GM23338 (cell line): ENCODE results near the gene DNAJC15. TPM values are rescaled to one million over a fixed set of nuclear protein-coding genes. Genes with fewer than 3 reads are reported as not detected.
A peak's percentile ranks its signal among the peaks of the same experiment; 100 is the strongest.

Experiments
- ATAC-seq: fragments of 200-7000 bp; cut with Tn5 transposase; 3 replicates; pipeline ENCODE4 v1.9.1; 2020
- DNase-seq: peaks from one replicate; pipeline ENCODE4 v3.0.0-alpha.2; 2015; ENCODE audit warnings: low spot score
- H2AFZ ChIP-seq: fragments of 200-600 bp; sonication (generic); 2 replicates; pipeline ENCODE4 v1.8.0; 2016; ENCODE audit warnings: antibody characterized with exemption, mild to moderate bottlenecking, moderate library complexity
- H3F3A ChIP-seq: fragments of 200-600 bp; sonication (generic); replicated peaks from 2 replicates; pipeline ENCODE4 v1.8.0; 2017; ENCODE audit warnings: antibody characterized with exemption, mixed run types, low read depth
- H3K27ac ChIP-seq: fragments of 200-600 bp; sonication (generic); 2 replicates; pipeline ENCODE4 v1.6.1; 2016; ENCODE audit warnings: low read depth
- H3K27me3 ChIP-seq: fragments of 200-600 bp; sonication (generic); 2 replicates; pipeline ENCODE4 v1.8.0; 2016; ENCODE audit warnings: mild to moderate bottlenecking, mixed run types, moderate library complexity; ENCODE audit not compliant: insufficient read depth
- H3K36me3 ChIP-seq: fragments of 200-600 bp; sonication (generic); 2 replicates; pipeline ENCODE4 v1.8.0; 2016; ENCODE audit warnings: mild to moderate bottlenecking; ENCODE audit not compliant: insufficient read depth
- H3K4me1 ChIP-seq: fragments of 200-600 bp; sonication (generic); 2 replicates; pipeline ENCODE4 v1.8.0; 2016; ENCODE audit warnings: mild to moderate bottlenecking, moderate library complexity; ENCODE audit not compliant: insufficient read depth
- H3K4me2 ChIP-seq: fragments of 200-600 bp; sonication (generic); 2 replicates; pipeline ENCODE4 v1.7.1; 2017; ENCODE audit warnings: mixed run types
- H3K4me3 ChIP-seq: fragments of 200-600 bp; sonication (generic); 2 replicates; pipeline ENCODE4 v1.6.1; 2016; ENCODE audit warnings: mixed run types
- H3K79me2 ChIP-seq: fragments of 200-600 bp; sonication (generic); replicated peaks from 2 replicates; pipeline ENCODE4 v1.8.0; 2017; ENCODE audit warnings: mild to moderate bottlenecking; ENCODE audit not compliant: insufficient read depth
- H3K9me2 ChIP-seq: fragments of 200-600 bp; sonication (generic); 2 replicates; pipeline ENCODE4 v1.8.0; 2017; ENCODE audit not compliant: insufficient read depth
- H4K20me1 ChIP-seq: fragments of 200-600 bp; sonication (generic); replicated peaks from 2 replicates; pipeline ENCODE4 v1.8.0; 2017; ENCODE audit warnings: mild to moderate bottlenecking; ENCODE audit not compliant: insufficient read depth
- H3K27ac Mint-ChIP-seq: 2 replicates; pipeline ENCODE4 v1.8.0; 2020; ENCODE audit warnings: inconsistent platforms, mild to moderate bottlenecking, moderate library complexity, mixed read lengths
- H3K27me3 Mint-ChIP-seq: 3 replicates; pipeline ENCODE4 v1.8.0; 2022; ENCODE audit warnings: low read depth, mild to moderate bottlenecking, moderate library complexity, mixed read lengths, inconsistent platforms; ENCODE audit not compliant: insufficient read depth, poor library complexity
- H3K36me3 Mint-ChIP-seq: 3 replicates; pipeline ENCODE4 v1.8.0; 2021; ENCODE audit warnings: low read depth, mild to moderate bottlenecking, inconsistent platforms, moderate library complexity, mixed read lengths
- H3K4me1 Mint-ChIP-seq: 3 replicates; pipeline ENCODE4 v1.8.0; 2020; ENCODE audit warnings: mild to moderate bottlenecking, inconsistent platforms, mixed read lengths
- H3K4me3 Mint-ChIP-seq: 3 replicates; pipeline ENCODE4 v1.8.0; 2021; ENCODE audit warnings: moderate library complexity, mild to moderate bottlenecking, inconsistent platforms, mixed read lengths
- H3K9me3 Mint-ChIP-seq: 3 replicates; pipeline ENCODE4 v1.8.0; 2020; ENCODE audit warnings: moderate library complexity, mild to moderate bottlenecking, inconsistent platforms, mixed read lengths
- CREB1 ChIP-seq: fragments of 250-450 bp; sonication (Bioruptor Pico); IDR thresholded peaks from 2 replicates; pipeline ENCODE4 v1.5.0; 2020; ENCODE audit warnings: low read depth, mild to moderate bottlenecking, moderate library complexity
- EZH2 ChIP-seq: fragments of 200-600 bp; sonication (generic); IDR thresholded peaks from one replicate; pipeline ENCODE4 v1.8.0; 2017; ENCODE audit warnings: antibody characterized with exemption, mild to moderate bottlenecking, low read depth; ENCODE audit not compliant: unreplicated experiment
- JUNB ChIP-seq: IDR thresholded peaks from one replicate; pipeline ENCODE4 v1.6.1; 2016; ENCODE audit warnings: antibody characterized with exemption; ENCODE audit not compliant: unreplicated experiment
- NANOG ChIP-seq: IDR thresholded peaks from 2 replicates; pipeline ENCODE4 v1.6.1; 2016; ENCODE audit warnings: antibody characterized with exemption, borderline replicate concordance
- POLR2AphosphoS5 ChIP-seq: IDR thresholded peaks from 2 replicates; pipeline ENCODE4 v1.6.1; 2016; ENCODE audit warnings: antibody characterized with exemption, low read depth
- STAT1 ChIP-seq: IDR thresholded peaks from one replicate; pipeline ENCODE4 v1.6.1; 2016; ENCODE audit warnings: antibody characterized with exemption; ENCODE audit not compliant: unreplicated experiment
- ZNF114 ChIP-seq: fragments of 250-450 bp; sonication (Bioruptor Pico); IDR thresholded peaks from 2 replicates; pipeline ENCODE4 v1.5.0; 2020; ENCODE audit warnings: mild to moderate bottlenecking, moderate library complexity
- polyA plus RNA-seq: library from polyadenylated mRNA; unstranded; fragments of >200 nt; fragmentation: Nextera tagmentation; extraction: Ambion mirVana; gene quantifications from 2 replicates; pipeline ENCODE4 v1.2.1, GENCODE V29; 2016
- total RNA-seq: library from RNA; depleted of rRNA; stranded (reverse); fragments of >200 nt; shearing (Covaris generic); gene quantifications from 2 replicates; pipeline ENCODE4 v1.2.3, GENCODE V29; 2014
- TF ChIP-seq, protein P1 (sequence below), 2 experiments: fragments of 200-600 bp in 1 of 2; sonication (generic) in 1 of 2; conservative IDR thresholded peaks; 2 replicates each; pipeline versions ENCODE4 v1.5.1 to v1.6.1; 2016 to 2017; ENCODE audit warnings: antibody characterized with exemption in 2 of 2, low read depth in 2 of 2, mild to moderate bottlenecking in 2 of 2, moderate library complexity in 1 of 2
- TF ChIP-seq, protein P2 (sequence below): IDR thresholded peaks from 2 replicates; pipeline ENCODE4 v1.6.1; 2016; ENCODE audit warnings: antibody characterized with exemption

The DNAJC15 gene
- total and polyA plus RNA-seq, 2 experiments from 2014 or later, result 11.4 to 80.4 TPM

DNA sequence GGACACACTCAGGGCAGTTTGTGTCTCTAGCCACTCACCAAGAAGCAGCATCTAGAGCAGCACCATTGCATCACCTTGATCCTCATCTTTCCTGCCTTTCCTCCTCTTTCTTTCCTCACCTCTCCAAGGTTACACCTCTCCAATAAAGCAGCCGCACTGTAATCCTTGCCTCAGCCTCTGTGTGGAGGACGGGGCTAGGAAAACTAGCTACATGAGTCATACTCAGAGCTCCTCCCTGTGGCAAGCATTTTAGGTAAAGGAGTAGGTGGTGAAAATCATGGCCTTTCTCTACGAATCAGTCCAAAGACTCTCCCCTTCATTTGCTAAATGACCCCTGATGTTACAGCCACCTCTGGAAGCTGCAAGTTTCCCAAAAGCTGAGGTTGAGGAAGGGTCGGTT, 108.9 kb downstream of the DNAJC15 start (continued):
- TF ChIP-seq, protein P1, sequence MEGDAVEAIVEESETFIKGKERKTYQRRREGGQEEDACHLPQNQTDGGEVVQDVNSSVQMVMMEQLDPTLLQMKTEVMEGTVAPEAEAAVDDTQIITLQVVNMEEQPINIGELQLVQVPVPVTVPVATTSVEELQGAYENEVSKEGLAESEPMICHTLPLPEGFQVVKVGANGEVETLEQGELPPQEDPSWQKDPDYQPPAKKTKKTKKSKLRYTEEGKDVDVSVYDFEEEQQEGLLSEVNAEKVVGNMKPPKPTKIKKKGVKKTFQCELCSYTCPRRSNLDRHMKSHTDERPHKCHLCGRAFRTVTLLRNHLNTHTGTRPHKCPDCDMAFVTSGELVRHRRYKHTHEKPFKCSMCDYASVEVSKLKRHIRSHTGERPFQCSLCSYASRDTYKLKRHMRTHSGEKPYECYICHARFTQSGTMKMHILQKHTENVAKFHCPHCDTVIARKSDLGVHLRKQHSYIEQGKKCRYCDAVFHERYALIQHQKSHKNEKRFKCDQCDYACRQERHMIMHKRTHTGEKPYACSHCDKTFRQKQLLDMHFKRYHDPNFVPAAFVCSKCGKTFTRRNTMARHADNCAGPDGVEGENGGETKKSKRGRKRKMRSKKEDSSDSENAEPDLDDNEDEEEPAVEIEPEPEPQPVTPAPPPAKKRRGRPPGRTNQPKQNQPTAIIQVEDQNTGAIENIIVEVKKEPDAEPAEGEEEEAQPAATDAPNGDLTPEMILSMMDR (conservative IDR thresholded peaks at IDR 0.05; ENCODE audit: low read depth in 2 of 2), result peak; percentile 53 to 91
- 0 out of 2 replicates have a peak, but pooled peaks have one; percentile 12 for TF ChIP-seq ZNF114
- TF ChIP-seq, protein P2, sequence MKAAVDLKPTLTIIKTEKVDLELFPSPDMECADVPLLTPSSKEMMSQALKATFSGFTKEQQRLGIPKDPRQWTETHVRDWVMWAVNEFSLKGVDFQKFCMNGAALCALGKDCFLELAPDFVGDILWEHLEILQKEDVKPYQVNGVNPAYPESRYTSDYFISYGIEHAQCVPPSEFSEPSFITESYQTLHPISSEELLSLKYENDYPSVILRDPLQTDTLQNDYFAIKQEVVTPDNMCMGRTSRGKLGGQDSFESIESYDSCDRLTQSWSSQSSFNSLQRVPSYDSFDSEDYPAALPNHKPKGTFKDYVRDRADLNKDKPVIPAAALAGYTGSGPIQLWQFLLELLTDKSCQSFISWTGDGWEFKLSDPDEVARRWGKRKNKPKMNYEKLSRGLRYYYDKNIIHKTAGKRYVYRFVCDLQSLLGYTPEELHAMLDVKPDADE, result no peak

GRCh38 chr13:43132911-43133310, 109.5 kb downstream of the DNAJC15 start:
- Histone ChIP-seq H3K4me3 (no peak overlapping the region), H3K79me2 (no peaks in the 10 kb centered on the region), H3K27me3 (no peaks in the 10 kb centered on the region), H3F3A (no peaks in the 10 kb centered on the region), H4K20me1 (no peaks in the 10 kb centered on the region), H3K4me1 (peaks cover 28% of the 10 kb centered on the region), H3K4me2 (no peak overlapping the region), H2AFZ (peak overlapping the region; percentile 0; the same call in 1 of the 2 replicates), H3K27ac (no peak overlapping the region), H3K9me2 (no peaks in the 10 kb centered on the region), H3K36me3 (no peaks in the 10 kb centered on the region)
- H3K4me3 Mint-ChIP-seq, result no peak overlapping the region
- H3K36me3 Mint-ChIP-seq, result no peaks in the 10 kb centered on the region
- TF ChIP-seq EZH2, result no peak
- TF ChIP-seq, protein P1 (conservative IDR thresholded peaks at IDR 0.05; ENCODE audit: low read depth in 2 of 2), result no peak
- TF ChIP-seq, protein P2, result no peak
- no peak for TF ChIP-seq STAT1
- TF ChIP-seq CREB1, result no peak
- TF ChIP-seq POLR2AphosphoS5, result no peak
- no peak for TF ChIP-seq JUNB
- no peak for TF ChIP-seq NANOG
- H3K4me1 Mint-ChIP-seq, result peaks cover 52% of the 10 kb centered on the region
- peak; percentile 12; the same call in 2 of the 3 replicates for ATAC-seq
- H3K9me3 Mint-ChIP-seq, result no peaks in the 10 kb centered on the region
- H3K27ac Mint-ChIP-seq, result peak overlapping the region; percentile 81; the same call in 1 of the 2 replicates
- no peak for DNase-seq
- peaks cover 6% of the 10 kb centered on the region for H3K27me3 Mint-ChIP-seq
